HG03520 (cell line): ENCODE measurements around the gene RSRC2.
"Not testable (repeated sequence)": the region's sequence is repeated elsewhere in the genome, so short reads cannot be mapped to it uniquely, and the experiment has no call there.

Source experiments
- ATAC-seq: cut with Tn5 transposase; IDR thresholded peaks from one replicate; pipeline ENCODE4 v1.9.1; 2021; ENCODE audit warnings: mild to moderate bottlenecking, moderate library complexity; ENCODE audit not compliant: unreplicated experiment

The RSRC2 gene

GRCh38 chr12:122518908-122519307, 7.8 kb downstream of the RSRC2 start:
- no peak for ATAC-seq

GRCh38 chr12:122517877-122518276, 8.9 kb downstream of the RSRC2 start:
- no peak for ATAC-seq

- ATAC-seq, result no peak
These were observed 10.0 kb downstream of the RSRC2 start for GRCh38 chr12:122516544-122517361.

GRCh38 chr12:122515275-122515674, 11.5 kb downstream of the RSRC2 start:
- no peak for ATAC-seq

GRCh38 chr12:122513660-122514059, 13.1 kb downstream of the RSRC2 start:
- no peak for ATAC-seq

- not testable (repeated sequence) for ATAC-seq
These were observed 13.7 kb downstream of the RSRC2 start for GRCh38 chr12:122513028-122513427.

- ATAC-seq, result no peak
These were observed 18.6 kb downstream of the RSRC2 start for GRCh38 chr12:122508163-122508562.

GRCh38 chr12:122506393-122506938, 20.3 kb downstream of the RSRC2 start:
- ATAC-seq, result no peak

GRCh38 chr12:122505419-122506051, 21.2 kb downstream of the RSRC2 start:
- no peak for ATAC-seq

- ATAC-seq, result no peak
These were observed 22.7 kb downstream of the RSRC2 start for GRCh38 chr12:122503783-122504590.

- no peak for ATAC-seq
These were observed 23.5 kb downstream of the RSRC2 start for GRCh38 chr12:122503147-122503751.

GRCh38 chr12:122501489-122501989, 25.2 kb downstream of the RSRC2 start:
- ATAC-seq, result no peak

- ATAC-seq, result peak; percentile 93
These were observed 25.8 kb downstream of the RSRC2 start, which contains the start of gene ZCCHC8 for GRCh38 chr12:122500685-122501488. TSS of gene ZCCHC8 (minus strand) at chr12:122500932. CDS start at chr12:122500840, 92 bp downstream.

GRCh38 chr12:122499991-122500684, 26.6 kb downstream of the RSRC2 start:
- no peak for ATAC-seq

GRCh38 chr12:122495258-122495657, 31.5 kb downstream of the RSRC2 start:
- no peak for ATAC-seq

- not testable (repeated sequence) for ATAC-seq
These were observed 33.5 kb downstream of the RSRC2 start for GRCh38 chr12:122493222-122493621.

- ATAC-seq, result no peak
These were observed 34.7 kb downstream of the RSRC2 start for GRCh38 chr12:122491991-122492390.

- no peak for ATAC-seq
These were observed 37.7 kb downstream of the RSRC2 start for GRCh38 chr12:122489038-122489437.

GRCh38 chr12:122487807-122488206, 38.9 kb downstream of the RSRC2 start:
- ATAC-seq, result not testable (repeated sequence)
